GM21529 (cell line): ENCODE data around the gene MYBPC2.

ENCODE experiments used
- ATAC-seq: cut with Tn5 transposase; IDR thresholded peaks from one replicate; pipeline ENCODE4 v1.9.1; 2021; ENCODE audit not compliant: unreplicated experiment

The MYBPC2 gene

DNA sequence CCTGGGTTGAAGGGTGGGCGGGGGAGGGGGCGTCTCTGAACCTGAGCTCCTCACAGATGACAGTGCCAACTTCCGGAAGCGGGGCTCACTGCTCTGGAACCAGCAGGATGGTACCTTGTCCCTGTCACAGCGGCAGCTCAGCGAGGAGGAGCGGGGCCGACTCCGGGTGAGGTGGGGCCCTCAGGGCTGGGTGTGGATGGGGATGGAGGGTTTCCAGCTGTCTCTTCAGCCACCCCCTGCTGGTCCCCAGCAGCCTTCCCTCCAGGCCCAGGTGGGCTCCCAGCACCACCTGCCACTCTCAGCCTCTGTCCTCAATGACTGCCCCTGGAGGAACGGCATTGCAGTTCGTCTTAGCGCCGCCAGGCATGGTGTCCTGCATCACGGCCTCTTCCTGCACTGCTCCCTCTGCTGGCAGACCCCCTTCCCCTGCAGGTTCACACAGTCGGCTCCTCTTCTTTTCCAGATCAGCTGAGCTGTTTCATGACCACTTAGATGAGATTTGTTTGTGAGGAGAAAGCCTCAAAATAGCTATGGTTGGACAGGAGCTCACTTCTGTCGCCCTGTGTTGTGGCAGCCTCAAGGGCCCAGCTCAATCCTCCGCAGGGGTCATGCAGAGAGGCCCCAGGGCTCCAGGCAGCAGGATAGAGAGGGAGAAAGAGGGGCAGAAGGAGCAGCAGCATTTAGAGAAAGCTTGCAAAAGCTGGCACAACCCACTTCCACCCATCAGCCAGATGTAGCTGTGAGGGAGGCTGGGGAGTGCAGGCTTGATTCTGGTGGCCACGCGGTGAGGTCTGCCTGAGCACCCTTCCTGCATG, 46.4 kb downstream of the MYBPC2 start:
- no peak for ATAC-seq

DNA sequence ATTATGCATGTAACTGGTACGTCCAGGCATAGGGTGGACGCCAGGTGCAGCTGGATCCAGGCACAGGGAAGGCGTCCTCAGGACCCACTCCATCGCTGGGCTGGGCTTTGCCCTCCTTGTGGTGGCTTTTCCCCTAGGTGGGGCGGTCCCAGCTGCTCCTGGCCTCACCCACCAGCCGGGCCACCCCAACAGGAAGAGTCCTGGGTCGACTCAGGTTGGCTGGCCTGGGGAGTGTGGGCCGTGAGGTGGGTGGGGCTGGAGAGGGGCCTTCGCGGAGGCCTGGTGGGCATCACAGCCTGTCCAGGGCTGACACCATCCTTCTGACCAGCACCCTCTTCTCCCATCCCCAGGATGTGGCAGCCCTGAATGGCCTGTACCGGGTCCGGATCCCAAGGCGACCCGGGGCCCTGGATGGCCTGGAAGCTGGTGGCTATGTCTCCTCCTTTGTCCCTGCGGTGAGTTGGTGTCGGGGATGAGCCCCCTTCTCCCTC, 47.1 kb downstream of the MYBPC2 start:
- ATAC-seq, result no peak

DNA sequence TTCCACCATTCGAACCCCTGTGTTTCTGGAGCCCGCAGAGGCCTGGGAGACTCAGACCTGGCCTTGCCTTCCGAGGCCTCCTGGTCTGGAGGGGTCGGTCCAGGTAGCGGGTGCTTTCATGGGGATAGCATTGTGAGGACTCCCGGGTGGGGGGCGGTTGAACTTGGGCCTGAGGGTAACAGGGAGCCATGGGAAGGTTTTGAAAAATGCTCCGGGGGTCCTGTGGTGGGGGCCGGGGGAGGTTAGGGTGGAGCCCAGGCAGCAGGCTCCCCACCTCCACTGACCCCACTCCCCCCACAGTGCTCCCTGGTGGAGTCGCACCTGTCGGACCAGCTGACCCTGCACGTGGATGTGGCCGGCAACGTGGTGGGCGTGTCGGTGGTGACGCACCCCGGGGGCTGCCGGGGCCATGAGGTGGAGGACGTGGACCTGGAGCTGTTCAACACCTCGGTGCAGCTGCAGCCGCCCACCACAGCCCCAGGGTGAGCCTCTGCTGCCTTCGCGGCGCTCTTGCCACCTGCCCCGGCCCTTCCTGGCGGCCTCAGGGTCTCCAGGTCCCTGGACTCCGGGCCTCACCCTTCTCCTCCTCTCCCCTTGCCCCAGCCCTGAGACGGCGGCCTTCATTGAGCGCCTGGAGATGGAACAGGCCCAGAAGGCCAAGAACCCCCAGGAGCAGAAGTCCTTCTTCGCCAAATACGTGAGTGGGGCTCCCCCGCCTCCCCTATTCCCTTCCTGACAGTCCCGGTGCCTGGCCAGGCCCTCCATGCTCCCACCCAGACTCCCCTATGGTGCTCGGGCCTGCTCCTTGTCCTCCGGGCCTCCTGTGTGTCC, 47.8 kb downstream of the MYBPC2 start:
- ATAC-seq, result no peak

DNA sequence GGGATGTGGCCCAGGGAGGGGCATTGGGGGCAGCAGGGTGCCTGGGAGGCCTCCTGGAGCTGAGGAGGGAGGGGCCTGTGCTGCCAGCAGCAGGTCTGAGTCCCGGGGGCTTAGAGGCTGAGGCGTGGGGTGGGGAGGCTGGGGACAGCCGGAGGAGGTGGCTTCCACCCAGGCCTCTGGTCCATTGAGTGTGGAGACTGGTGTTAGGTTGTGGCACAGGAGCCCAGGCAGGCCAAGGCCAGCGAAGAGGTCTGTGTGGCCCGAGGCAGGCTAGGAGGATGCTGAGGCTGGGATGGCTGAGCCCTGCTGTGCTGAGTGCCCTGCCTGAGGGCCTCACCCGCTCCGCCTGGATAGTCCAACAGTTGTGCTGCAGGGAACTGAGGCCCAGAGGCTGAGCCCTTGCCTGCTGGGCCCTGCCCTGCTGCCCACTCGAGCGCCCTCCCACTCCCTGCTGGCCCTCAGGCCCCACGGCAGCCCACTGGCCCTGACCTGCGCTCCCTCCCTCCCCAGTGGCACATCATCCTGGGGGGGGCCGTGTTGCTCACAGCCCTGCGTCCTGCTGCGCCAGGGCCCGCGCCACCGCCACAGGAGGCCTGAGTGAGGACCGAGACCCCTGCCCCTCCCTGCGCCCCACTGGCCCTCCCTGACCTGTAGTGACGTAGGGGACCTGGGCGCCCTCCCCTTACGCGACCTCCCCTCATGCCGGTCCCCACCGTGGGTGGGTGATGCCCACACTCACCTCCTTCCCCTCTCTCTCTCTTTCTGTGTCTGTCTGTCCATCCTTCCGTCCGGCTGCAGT, 48.9 kb downstream of the MYBPC2 start:
- no peak for ATAC-seq

DNA sequence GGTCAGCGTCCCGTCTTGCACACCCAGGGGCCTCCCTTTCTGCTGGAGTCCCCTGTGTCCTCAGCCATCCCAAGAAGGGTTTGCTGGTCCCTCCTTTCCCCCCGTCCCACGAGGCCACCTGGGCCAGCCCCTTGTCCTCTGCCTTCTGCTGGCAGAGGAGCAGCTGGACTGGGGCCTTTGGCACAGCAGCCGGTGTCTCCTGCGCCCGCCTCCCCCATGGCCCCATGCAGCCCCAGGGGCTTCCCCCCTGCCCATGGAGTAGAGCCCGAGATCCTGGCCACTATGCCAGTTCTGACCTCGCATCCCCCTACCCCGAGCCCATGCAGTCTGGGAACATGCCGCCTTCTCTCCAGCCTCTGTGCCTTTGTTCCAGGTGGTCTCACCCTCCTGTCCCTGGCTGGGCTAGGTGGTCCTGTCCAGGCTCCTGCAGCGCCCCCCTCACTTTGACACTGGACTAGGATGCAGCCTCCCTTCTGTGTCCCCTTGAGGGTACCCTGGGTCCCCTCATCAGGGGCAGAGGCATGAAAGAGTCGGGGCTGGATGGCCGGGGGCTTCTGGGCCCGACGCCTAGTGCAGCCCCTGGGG, 49.7 kb downstream of the MYBPC2 start:
- no peak for ATAC-seq

DNA sequence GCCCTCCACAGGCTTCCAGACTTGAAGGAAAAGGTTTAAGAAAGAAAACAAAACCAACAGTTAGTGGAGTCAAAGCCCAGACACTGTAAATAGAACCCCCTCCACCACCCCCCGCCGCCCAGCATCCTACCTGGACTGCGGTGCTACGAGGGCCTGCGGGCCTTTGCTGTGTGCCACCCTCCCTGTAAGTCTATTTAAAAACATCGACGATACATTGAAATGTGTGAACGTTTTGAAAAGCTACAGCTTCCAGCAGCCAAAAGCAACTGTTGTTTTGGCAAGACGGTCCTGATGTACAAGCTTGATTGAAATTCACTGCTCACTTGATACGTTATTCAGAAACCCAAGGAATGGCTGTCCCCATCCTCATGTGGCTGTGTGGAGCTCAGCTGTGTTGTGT, 50.2 kb downstream of the MYBPC2 start:
- no peak for ATAC-seq

DNA sequence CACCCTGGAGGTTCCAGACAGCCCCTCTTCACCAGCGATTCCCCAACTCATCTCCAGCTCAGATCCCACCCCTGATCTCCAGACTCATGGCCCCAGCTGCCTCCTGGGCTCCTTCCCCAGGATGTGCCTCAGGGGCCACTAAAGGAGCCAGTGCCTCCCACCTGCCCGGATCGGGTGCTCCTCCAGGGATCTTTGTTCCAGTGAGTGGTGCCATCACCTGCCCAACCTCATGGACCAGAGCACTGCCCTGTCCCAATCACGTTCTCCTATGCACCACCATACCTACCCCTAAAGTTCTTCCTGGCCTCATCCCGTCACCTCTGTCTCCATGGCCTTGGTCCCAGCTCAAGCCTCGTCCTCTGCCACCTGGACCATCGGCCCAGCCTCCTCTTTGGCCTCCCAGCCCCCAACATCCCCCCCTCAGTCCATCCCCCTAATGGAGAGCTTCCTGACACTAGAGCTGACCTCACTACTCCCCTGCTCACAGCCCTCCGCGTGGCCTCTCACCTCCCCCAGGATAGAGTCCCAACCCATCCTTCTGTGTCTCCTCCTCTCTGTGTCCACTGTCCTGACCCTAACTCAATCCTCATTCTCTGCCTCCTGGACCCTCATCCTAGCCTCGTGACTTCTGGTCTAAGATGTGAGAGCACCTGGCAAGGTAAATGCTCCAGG, 52.7 kb downstream of the MYBPC2 start:
- no peak for ATAC-seq

DNA sequence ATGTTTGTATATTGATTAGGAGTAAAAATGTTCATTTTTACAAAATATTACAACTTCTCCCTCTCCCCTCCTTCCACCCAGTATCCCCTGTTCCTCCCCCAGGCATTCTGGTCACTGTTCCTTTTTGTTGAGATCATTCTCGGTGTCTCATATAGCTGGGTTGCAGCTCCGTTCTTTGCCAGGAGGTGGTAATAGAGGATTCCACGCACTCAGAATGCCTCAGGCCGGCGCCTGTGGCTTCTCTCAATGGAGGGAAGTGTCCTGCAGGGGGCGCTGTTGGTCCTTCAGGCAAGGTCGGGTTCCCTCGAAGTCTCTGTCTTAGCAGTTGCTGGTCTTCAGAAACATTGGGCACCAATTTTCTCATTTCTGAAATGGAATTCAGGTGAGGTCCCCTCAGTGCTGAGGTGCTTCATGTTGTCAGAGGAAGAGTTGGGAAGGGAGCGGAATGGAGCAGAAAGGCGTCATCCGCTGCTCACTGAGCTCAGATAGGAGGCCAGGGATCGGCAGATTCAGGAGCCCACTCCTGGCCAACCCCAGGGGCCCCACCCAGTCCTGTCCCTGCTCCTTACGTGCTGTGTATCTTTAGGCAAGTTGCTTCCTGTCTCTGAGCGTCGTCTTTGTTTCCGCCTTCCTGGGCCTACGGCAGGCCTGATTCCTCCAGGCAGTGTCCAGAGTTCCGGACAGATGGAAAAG, 54.3 kb downstream of the MYBPC2 start:
- ATAC-seq, result no peak

DNA sequence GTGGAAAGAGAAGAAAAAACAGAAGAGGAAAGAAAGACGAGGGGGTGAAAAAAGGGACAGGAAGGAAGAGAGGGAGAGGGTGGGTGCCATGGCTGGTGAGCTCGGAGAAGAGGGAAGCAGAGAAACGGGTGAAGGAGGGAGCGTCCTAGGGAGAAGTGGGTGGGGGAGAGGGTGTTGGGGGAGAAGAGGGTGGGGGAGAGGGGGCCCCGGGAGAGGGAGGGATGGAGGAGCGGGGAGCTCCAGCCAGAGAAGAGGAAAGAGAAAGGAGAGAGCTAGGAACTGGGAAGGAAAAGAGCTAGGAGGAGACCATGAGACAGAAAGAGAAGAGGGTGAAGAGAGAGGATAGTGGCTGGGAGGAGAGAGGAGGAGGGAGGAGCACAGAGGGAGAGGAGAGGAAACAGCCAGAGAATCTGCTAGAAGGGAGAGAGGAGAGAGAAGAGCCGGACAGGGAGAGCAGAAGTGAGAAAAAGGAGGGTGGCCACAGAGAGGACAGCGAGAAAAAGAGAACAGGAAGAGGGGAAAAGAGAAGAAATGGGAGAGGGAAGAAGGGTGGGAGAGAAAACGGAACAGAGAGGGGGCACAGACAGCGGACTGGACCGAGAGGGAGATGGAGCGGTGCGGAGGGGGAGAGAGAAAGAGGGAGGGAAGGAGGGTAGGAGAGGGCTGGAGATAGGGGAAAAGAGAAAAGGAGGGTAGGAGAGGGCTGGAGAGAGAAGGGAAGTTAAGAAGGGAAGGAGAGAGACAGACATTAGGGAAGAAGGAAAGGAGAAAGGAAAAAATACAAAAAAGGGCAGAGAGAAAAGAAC, 55.9 kb downstream of the MYBPC2 start:
- no peak for ATAC-seq

DNA sequence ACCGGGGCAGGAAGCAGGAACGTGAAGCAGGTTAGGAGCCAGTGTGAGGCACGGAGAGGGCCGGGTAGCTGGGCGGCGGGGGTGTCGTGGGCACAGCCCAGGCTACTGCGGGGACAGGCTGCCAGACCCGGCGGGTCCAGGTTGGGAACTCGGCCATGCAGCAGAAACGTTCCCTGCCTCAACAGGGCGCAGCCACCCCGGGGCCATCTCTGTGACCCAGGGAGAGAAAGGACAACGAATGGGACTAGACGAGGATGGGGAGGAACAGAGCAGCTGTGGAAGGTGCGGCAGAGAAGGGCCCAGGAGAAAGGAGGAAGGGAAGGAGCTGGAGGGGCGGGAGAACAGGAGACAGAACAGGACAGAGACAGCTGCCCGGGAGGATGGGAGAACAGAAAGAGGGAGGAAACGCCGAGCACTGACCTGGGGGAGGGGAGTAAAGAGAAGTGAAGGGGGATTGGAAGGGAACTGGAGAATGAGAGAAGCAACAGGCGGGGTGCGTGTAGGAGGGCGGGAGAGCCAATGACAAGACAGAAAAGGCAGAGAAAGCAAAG, 56.8 kb downstream of the MYBPC2 start:
- no peak for ATAC-seq

DNA sequence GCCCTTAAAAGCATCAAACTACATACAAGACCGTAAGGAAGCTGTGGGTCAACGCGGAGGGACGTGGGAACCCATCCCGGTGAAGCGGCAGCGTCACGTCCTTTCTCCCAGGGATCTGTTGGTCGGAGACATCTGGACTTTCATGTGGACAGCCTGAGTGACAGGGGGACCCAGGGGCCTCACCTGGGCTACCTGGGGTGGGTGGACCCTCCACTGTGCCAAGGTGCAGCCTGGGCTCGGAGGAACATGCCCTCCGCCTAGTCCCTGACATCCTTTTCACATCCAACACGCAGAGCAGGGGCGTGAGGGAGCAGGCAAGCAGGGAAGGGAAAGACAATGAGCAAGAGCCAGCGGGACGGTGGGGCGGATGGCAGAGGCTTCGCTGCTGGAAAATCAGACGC, 57.7 kb downstream of the MYBPC2 start:
- no peak for ATAC-seq

DNA sequence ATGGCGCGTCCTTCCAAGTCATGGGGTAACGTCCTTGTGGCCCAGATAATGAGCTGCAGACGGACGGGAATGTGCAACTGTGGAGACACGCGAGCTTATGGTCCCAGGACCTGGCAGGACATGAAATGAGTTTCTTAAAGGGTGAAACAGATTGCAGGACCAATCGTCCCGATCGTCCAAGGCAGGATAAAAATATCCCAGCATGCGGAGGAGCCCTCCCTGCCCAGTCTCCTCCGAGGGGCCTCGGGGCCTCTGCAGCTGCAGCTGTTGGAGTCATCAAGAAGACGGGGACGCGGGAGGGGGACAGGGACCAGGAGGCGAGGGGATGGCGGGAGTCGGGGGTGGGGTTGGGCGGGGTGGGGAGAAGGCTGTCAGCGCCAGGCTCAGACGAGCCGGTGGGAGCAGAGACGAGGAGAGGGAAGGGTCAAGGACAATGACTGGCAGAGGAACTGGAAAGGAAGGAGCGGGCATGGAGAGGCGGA, 58.3 kb downstream of the MYBPC2 start:
- no peak for ATAC-seq

DNA sequence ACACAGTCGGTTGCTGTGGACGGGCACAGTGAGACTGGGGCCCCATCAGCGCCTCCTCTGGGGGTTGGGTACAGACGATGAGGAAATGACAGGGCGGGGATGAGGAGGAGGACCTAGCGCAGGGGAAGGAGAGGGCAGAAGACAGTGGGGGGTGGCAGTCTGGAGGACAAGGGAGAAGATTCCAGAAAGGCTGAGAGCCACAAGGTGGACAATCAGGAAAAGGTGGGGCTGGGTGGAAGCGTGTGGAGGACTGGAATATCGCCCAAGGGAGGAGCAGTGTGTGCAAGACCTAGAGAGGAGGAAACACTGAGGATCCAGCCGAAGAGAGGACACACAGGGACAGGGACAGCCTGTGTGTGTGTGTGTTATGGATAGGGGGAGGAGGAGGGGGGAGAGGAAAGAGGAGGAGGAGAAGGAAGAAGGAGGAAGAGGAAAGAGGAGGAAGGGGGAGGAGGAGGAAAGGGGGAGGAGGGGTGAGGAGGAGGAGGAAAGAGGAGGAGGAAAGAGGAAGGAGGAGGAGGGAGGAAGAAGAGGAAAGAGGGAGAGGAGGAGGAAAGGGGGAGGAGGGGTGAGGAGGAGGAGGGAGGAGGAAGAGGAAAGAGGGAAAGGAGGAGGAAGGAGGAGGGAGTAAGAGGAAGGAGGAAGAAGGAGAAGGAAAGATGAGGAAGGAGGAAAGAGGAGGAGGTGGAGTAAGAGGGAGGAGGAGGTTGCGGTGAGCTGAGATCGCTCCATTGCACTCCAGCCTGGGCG, 59.8 kb downstream of the MYBPC2 start:
- ATAC-seq, result no peak

DNA sequence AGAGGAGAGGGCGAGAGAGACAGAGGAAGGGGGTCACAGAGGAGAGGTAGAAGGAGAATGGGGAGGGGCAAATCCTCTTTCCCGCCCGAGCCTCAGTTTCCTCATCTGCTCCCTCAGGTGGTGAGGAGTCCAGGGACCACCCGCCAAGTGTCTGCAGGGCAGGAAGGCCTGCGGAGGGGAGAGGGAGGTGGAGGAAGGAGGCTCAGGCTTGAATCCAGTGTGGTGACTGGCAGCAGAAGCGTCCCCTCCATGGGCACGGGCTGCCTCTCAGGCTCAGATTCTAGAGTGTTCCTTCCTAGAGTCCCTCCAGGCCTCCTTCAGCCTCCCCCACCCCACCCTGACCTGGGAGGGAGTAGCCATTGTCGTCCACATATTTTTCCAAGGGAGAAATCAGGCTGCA, 60.5 kb downstream of the MYBPC2 start:
- ATAC-seq, result no peak

DNA sequence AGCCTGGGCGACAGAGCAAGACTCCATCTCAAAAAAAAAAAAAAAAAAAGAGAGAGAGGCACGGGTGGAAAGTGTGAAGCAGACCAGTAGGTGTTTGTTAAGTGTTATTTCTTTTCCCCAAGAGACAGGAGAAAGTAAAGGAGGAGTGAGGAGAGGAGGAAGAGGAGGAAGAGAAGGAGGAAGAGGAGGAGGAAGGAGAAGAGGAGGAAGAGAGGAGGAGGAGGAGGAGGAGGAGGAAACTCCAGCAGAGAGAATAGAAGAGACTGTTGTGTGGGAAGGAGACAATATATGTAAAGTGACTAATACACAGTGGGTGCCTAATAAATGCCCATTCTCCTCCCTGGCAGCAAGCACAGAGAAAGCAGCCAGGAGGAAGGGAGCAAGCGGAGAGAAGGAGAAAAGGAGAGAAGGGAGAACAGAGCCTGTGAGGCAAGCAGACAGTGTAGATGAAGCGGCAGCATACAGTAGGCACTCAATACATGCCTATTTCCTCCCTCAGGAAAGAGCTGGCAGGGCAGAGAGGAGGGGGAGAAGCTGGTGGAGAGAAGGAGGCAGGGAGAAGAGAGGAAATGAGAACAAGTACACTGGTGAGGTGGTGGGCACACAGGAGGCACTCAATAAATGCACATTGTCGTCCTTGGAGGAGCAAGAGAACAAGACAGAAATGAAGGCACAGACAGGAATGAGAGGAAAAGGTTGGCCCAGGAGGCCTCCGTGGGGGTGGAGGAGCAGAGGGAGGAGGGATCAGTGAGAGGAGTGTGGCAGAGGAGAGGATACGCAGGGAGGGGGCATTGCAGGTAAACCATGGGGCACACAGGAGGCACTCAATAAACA, 61.7 kb downstream of the MYBPC2 start:
- no peak for ATAC-seq

DNA sequence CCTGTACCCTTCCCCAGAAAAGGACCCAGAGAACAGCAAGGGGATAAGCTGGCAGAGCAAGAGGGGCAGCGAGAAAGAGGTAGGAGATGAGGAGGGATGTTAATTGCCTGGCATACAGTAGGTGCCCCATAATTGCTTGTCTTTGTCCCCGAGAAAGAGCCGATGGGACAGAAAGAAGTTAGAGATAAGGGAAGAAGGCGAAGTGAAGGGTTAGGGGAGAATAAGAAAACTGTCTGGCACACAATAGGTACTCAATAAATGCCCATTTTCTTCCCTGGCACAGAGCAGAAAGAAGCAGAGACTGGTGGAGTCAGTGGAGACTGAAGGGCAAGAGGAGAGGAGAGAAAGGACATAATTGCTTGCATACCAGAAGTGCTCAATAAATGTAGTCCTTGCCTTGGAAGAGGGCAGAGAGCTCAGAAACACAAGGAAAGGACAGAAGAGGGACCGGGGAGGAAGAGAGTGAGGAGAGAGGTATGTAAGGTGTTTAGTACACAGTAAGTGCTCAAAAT, 62.4 kb downstream of the MYBPC2 start:
- ATAC-seq, result no peak
